Vagina (tissue), 2 donors: Measurements from ENCODE around the gene CD44. TPM values are rescaled to one million over a fixed set of nuclear protein-coding genes. Genes with fewer than 3 reads are reported as not detected.

Experiments
- DNase-seq, 2 donors: peaks; one replicate each; pipeline ENCODE4 v3.0.0-alpha.2; 2017; ENCODE audit errors: extremely low spot score in 2 of 2
- H3K27ac ChIP-seq: fragments of 200-600 bp; sonication (generic); one replicate; pipeline ENCODE4 v1.5.1; 2019
- H3K27me3 ChIP-seq: fragments of 200-600 bp; sonication (generic); one replicate; pipeline ENCODE4 v1.5.1; 2019
- H3K36me3 ChIP-seq, 2 donors: fragments of 200-600 bp; sonication (generic); one replicate each; pipeline ENCODE4 v1.5.1; 2017 to 2019
- H3K4me1 ChIP-seq: fragments of 200-600 bp; sonication (generic); one replicate; pipeline ENCODE4 v1.5.1; 2019
- H3K4me3 ChIP-seq, 2 donors: fragments of 200-600 bp; sonication (generic); 1 replicate in 1 of 2; 2 replicates in 1 of 2; pipeline ENCODE4 v1.5.1; 2016 to 2019
- H3K9me3 ChIP-seq: fragments of 200-600 bp; sonication (generic); one replicate; pipeline ENCODE4 v1.5.1; 2019
- POLR2A ChIP-seq, 2 donors: fragments of 450-650 bp; IDR thresholded peaks; one replicate each; pipeline ENCODE4 v1.6.1; 2017; ENCODE audit warnings: antibody characterized with exemption in 2 of 2, mild to moderate bottlenecking in 2 of 2, moderate library complexity in 2 of 2
- POLR2AphosphoS5 ChIP-seq, 2 donors: sonication (generic); formaldehyde crosslinking; IDR thresholded peaks; one replicate each; pipeline ENCODE4 v1.9.0; 2017; ENCODE audit warnings: antibody characterized with exemption in 2 of 2, mild to moderate bottlenecking in 2 of 2, low read depth in 1 of 2; ENCODE audit not compliant: insufficient read depth in 1 of 2
- intact Hi-C: fragments of 100-400 bp; cut with DNase I; formaldehyde crosslinking; loops from one replicate; pipeline ENCODE4 v1.15.1; 2023
- total RNA-seq: library from RNA; depleted of rRNA; stranded (reverse); fragments of >200 nt; gene quantifications from one replicate; pipeline ENCODE4 v1.2.3, GENCODE V29; 2016
- TF ChIP-seq, protein P1 (sequence below), 3 experiments: fragments of 450-650 bp in 2 of 3; fragments of 200-600 bp in 1 of 3; sonication (generic) in 1 of 3; IDR thresholded peaks; one replicate each; pipeline ENCODE4 v1.5.1; 2017 to 2019; ENCODE audit warnings: antibody characterized with exemption in 3 of 3, mild to moderate bottlenecking in 2 of 3, moderate library complexity in 2 of 3

The CD44 gene
- total RNA-seq, 1 donor from 2014 or later, result 869 TPM

DNA sequence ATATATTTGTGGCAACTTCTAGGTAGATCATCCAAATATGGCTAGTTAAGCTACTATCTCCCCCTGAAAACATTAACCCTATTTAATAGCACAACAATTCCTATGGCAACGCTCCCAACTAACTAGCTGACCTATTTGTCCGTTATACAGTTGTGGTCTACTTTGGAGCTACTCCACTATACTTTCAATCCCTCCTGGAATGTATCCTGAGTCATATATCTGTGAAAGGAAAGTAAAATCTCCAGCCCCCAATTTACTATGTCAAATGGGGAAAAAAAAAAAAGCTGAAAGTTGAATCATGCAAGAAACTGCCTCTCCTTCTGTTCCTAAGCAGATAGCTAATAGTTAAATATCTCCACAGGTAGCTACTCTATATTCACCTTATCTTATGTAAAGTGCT lies 128.5 kb downstream of the CD44 start:
- intact Hi-C loops, result no loop called here
- TF ChIP-seq, protein P1, sequence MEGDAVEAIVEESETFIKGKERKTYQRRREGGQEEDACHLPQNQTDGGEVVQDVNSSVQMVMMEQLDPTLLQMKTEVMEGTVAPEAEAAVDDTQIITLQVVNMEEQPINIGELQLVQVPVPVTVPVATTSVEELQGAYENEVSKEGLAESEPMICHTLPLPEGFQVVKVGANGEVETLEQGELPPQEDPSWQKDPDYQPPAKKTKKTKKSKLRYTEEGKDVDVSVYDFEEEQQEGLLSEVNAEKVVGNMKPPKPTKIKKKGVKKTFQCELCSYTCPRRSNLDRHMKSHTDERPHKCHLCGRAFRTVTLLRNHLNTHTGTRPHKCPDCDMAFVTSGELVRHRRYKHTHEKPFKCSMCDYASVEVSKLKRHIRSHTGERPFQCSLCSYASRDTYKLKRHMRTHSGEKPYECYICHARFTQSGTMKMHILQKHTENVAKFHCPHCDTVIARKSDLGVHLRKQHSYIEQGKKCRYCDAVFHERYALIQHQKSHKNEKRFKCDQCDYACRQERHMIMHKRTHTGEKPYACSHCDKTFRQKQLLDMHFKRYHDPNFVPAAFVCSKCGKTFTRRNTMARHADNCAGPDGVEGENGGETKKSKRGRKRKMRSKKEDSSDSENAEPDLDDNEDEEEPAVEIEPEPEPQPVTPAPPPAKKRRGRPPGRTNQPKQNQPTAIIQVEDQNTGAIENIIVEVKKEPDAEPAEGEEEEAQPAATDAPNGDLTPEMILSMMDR (IDR thresholded peaks at IDR 0.05), result no peak
- TF ChIP-seq POLR2A (IDR thresholded peaks at IDR 0.05) (no peak), POLR2AphosphoS5 (IDR thresholded peaks at IDR 0.05; ENCODE audit: insufficient read depth in 1 of 2, low read depth in 1 of 2) (no peak)

DNA sequence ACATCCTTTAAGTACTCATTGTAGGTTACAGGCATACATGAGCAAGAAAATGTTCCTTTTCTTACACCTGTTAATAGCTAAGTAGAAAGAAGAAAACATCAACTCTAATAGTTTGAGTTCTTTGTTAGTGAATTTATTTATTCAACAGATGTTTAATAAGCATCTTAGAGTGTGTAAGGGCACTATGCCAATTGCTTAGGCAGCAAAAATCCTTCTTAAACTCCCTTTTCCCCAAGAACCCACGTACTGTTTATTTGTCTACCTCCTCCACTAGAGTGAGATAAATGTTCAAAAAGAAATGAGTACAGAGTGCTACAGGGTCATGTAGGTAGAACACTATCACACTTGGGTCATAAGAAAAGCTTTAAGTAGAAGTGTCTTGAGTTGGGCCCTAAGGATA lies 131.4 kb downstream of the CD44 start:
- DNase-seq, result no peak
- H3K27ac ChIP-seq, result no peak overlapping the region
- H3K4me3 ChIP-seq, result no peak overlapping the region
- H3K9me3 ChIP-seq, result no peaks in the 10 kb centered on the region
- no peaks in the 10 kb centered on the region for H3K36me3 ChIP-seq
- intact Hi-C loops, result no loop called here
- no peaks in the 10 kb centered on the region for H3K27me3 ChIP-seq
- peaks cover 14% of the 10 kb centered on the region for H3K4me1 ChIP-seq
- TF ChIP-seq POLR2A (IDR thresholded peaks at IDR 0.05) (no peak), POLR2AphosphoS5 (IDR thresholded peaks at IDR 0.05; ENCODE audit: insufficient read depth in 1 of 2, low read depth in 1 of 2) (no peak)
- TF ChIP-seq, protein P1 (IDR thresholded peaks at IDR 0.05), result no peak

More for the DNA sequence above, 128.5 kb downstream of the CD44 start:
- H3K27me3 ChIP-seq, result no peaks in the 10 kb centered on the region
- no peaks in the 10 kb centered on the region for H3K9me3 ChIP-seq
- H3K4me3 ChIP-seq, result no peak overlapping the region
- no peaks in the 10 kb centered on the region for H3K36me3 ChIP-seq
- no peak for DNase-seq
- no peaks in the 10 kb centered on the region for H3K4me1 ChIP-seq
- no peak overlapping the region for H3K27ac ChIP-seq

DNA sequence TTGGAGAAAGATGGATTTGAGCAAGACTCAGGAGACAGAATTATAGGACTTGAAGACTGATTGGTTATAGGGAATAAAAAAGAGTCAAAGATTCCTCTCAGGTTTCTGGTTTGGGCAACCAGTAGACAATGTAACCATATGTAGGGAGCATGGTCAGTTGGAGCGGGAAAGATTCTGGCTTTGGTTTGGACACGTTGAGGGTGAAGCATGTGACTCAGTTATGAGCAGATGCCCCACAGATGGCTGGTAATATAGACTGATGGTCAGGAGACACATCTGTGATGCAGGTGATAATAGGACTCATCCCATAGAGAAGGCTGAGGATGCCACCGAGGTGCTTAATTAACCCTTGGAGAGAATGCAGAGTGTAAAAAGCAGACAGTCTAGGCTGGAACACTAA lies 132.1 kb downstream of the CD44 start:
- no peak overlapping the region for H3K27ac ChIP-seq
- no peak for DNase-seq
- no peaks in the 10 kb centered on the region for H3K9me3 ChIP-seq
- peaks cover 20% of the 10 kb centered on the region for H3K4me1 ChIP-seq
- H3K36me3 ChIP-seq, result no peaks in the 10 kb centered on the region
- intact Hi-C loops, result no loop called here
- H3K27me3 ChIP-seq, result no peaks in the 10 kb centered on the region
- H3K4me3 ChIP-seq, result no peak overlapping the region
- no peak for TF ChIP-seq POLR2A (IDR thresholded peaks at IDR 0.05)
- TF ChIP-seq, protein P1 (IDR thresholded peaks at IDR 0.05), result no peak
- no peak for TF ChIP-seq POLR2AphosphoS5 (IDR thresholded peaks at IDR 0.05; ENCODE audit: insufficient read depth in 1 of 2, low read depth in 1 of 2)

DNA sequence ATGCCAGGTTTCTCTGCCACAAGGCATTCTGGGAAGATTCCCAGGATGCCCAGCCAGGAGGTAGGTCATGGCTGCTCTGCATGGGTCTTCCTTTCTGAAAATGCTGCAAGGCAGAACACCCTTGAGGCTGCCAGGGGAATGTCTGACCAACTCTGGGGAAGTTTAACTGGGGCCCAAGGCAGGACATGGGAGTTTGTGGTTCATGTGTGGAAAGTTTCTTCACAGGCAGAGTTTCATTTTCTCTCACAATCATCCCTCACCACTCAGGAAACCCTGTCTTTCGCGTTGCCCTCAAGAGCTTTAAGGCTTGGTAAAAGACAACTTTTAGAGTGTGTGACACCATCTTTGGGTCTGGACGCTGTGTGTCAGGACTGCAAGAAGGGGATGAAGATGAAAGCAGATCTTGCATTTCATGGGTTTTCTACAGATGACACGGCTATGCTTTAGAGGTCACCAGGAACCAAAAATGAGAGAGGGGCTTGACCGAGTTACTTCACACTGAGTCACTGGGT lies 133.5 kb downstream of the CD44 start:
- no peak overlapping the region for H3K27ac ChIP-seq
- H3K27me3 ChIP-seq, result no peaks in the 10 kb centered on the region
- peaks cover 28% of the 10 kb centered on the region for H3K4me1 ChIP-seq
- TF ChIP-seq, protein P1 (IDR thresholded peaks at IDR 0.05), result no peak
- no peak for TF ChIP-seq POLR2AphosphoS5 (IDR thresholded peaks at IDR 0.05; ENCODE audit: insufficient read depth in 1 of 2, low read depth in 1 of 2)
- no peak for TF ChIP-seq POLR2A (IDR thresholded peaks at IDR 0.05)
- intact Hi-C loops, result no loop called here
- no peaks in the 10 kb centered on the region for H3K36me3 ChIP-seq
- H3K4me3 ChIP-seq, result no peak overlapping the region
- no peaks in the 10 kb centered on the region for H3K9me3 ChIP-seq
- DNase-seq, result no peak

DNA sequence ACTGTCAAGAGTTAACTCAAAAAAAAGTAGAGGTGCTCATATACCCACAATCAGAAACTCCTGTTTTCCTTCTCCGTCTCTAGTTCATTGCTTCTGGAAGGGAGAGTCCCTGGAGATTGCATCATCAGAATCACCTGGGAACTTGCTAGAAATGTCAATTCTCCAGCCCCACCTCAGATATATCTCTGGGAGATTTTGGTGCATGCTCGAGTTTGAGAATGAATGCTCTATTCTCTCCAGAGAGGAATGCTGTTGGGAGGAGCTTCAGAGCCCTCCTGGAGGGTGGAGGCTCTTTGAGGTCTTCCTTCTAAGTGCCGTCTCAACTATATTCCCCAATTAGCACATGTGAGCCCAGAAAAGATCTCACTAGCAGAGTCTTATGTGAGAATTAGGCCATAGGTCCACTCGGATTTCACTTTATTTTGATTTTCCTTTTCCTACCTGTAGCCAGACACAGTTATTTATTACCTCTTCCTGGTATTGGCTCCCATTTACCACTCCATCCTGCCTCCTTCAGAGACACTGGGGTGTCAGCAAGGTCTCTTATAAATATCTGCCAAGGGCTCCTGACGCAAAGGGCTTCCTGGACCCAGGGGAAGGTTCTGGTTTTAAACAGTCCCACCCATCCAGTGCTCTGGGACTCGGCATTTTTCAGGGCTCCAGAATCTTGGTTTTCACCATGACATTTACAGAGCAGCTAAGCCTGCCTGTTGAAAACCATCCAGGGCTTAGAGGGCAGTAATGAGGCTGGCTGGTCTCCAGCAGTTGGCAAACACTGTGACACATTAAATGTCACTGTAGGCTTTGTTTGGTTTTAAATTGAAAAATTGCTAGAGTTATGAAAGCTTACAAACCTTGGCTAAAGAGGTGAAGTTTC lies 136.2 kb downstream of the CD44 start:
- Histone ChIP-seq H3K36me3 (no peaks in the 10 kb centered on the region), H3K9me3 (no peaks in the 10 kb centered on the region), H3K27me3 (no peaks in the 10 kb centered on the region), H3K4me3 (no peak overlapping the region), H3K4me1 (peaks cover 28% of the 10 kb centered on the region), H3K27ac (peak overlapping the region; percentile 77)
- TF ChIP-seq, protein P1 (IDR thresholded peaks at IDR 0.05), result no peak
- TF ChIP-seq POLR2A (IDR thresholded peaks at IDR 0.05) (no peak), POLR2AphosphoS5 (IDR thresholded peaks at IDR 0.05; ENCODE audit: insufficient read depth in 1 of 2, low read depth in 1 of 2) (peak in 1 of 2 donors; percentile 47)
- intact Hi-C loops, result no loop called here
- no peak for DNase-seq
